ENCODE measurements around the gene RPL10.

DNA sequence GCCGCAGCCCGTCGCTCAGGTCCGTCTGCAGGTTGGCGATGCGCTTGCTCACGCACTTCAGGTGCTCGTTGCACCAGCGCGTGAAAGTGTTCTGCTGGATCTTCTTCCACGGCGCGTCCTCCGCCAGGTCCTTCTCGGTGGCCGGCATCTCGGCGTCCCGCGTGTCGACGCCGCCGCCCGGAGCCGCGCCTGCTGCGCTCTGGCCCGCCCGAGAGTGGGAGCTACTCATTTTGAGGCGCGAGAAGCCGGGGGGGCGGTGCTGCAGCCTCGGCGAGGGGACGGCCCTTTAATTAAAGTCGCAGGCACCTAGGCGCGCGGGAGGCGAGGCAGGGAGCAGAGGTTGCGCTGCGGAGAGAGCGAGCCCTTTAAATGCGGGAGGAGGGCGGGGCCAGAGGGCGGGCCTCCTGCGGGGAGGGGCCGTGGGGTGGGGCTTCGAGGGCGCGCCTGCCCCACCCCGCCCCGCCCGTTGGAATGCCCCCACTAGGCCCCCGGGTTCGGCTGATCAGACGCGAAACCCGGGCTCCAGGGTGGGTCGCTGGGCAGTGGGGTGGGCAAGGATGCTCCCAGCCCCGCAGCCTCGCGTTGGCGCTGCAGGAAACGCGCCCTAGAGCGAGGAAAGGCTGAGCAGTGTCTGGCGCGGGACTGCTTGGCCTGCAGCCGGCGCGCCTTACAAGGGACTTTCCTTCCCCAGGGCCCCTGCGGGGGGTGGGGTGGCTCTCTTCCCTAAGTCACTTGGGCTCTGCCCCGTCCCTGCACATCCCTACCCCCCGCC is 27.0 kb upstream of the RPL10 start:
- TF ChIP-seq, protein P1, sequence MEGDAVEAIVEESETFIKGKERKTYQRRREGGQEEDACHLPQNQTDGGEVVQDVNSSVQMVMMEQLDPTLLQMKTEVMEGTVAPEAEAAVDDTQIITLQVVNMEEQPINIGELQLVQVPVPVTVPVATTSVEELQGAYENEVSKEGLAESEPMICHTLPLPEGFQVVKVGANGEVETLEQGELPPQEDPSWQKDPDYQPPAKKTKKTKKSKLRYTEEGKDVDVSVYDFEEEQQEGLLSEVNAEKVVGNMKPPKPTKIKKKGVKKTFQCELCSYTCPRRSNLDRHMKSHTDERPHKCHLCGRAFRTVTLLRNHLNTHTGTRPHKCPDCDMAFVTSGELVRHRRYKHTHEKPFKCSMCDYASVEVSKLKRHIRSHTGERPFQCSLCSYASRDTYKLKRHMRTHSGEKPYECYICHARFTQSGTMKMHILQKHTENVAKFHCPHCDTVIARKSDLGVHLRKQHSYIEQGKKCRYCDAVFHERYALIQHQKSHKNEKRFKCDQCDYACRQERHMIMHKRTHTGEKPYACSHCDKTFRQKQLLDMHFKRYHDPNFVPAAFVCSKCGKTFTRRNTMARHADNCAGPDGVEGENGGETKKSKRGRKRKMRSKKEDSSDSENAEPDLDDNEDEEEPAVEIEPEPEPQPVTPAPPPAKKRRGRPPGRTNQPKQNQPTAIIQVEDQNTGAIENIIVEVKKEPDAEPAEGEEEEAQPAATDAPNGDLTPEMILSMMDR (optimal IDR thresholded peaks at IDR 0.05 in 1 of 3, IDR thresholded peaks at IDR 0.05 in 1 of 3, conservative IDR thresholded peaks at IDR 0.05 in 1 of 3; ENCODE audit: extremely low read depth in 1 of 3, insufficient read depth in 2 of 3, low read length in 3 of 3) = no peak
- no peak for TF ChIP-seq EZH2 (IDR thresholded peaks at IDR 0.05; ENCODE audit: low read length)

Measured in keratinocyte (primary cell).